DMS114 treated with DMSO at 0.1 percent for 48 hours (cell line): ENCODE measurements around the gene NDUFA5.

Source experiments
- DNase-seq: peaks from one replicate; lab custom pipeline; 2025; ENCODE audit not compliant: unreplicated experiment; lab: John Stamatoyannopoulos, UW

The NDUFA5 gene

DNA sequence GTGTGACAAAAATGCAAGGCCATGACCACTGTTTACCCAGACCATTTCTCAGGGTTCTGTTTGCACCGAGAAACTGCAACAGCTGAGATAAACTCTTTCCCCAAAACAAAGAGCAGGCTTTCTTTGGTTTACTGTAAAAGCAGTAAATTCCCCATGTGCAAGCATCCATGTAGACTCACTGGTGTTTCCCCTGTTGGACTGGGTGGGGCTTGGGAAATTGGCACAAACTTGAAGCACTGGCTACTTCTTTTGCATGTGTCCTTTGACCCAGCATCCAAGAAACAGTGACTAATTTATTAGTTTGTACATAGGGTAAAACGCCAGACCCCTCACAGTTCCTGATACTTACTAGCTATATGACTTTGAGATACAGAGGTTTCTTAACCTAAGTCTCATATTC, 35.6 kb downstream of the NDUFA5 start:
- DNase-seq = no peak

DNA sequence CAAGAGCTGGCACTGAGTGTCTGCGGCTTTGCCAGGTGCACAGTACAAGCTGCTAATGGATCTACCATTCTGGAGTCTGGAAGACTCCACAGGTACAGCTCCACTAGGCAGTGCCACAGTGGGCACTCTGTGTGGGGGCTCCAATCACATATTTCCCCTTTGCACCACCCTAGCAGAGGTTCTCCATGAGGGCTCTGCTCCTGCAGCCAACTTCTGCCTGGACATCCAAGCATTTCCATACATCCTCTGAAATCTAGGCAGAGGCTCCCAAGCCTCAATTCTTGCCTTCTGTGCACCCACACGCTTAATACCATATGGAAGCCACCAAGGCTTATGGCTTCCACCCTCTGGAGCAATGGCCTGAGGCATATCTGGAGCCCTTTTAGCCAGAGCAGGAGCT, 52.4 kb downstream of the NDUFA5 start:
- no peak for DNase-seq

DNA sequence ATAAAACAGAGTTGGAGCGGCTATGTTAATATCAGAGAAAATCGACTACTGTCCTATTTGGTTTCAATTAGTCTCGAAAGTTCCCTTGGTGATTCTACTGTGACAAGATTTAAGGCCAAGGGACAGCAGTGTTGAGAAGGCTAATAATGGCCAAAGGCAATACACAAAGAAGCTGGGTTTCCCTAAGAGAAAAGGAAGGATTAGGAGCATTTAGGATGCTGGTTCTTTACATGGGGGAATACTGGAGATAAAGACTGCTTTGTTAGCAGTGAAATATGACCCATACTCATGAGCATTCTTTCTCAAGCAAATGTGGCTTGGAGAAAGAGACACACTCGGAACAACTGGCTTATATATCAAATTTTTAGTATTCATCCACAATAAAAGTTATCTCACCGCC, 55.4 kb downstream of the NDUFA5 start:
- no peak for DNase-seq

DNA sequence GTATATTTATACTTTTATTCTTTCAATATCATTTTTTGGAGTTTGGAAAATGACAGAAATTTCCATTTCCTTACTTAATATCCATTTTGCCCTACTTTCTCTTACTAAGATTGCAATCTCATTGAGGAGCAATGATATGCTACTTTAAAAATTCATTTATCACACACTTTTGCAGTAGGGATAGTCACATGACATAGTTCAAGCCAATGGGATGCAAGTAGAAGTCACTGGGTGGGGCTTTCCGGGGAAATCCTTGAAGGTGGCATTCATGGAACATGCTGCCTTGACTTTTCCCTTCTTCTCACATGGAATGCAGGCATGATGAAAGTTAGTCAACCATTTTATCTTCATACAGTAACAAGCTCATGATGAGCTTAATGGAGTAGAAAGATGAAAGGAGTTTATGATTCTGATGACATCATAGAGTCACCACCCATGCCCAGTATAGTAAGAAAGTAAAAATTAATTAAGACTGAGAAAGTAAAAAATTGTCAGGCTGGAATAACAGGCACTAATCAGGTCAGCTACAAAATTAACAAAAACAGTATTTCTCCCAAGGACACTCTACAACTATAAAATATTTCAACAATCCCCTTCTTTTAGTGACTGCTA, 56.6 kb downstream of the NDUFA5 start:
- no peak for DNase-seq

DNA sequence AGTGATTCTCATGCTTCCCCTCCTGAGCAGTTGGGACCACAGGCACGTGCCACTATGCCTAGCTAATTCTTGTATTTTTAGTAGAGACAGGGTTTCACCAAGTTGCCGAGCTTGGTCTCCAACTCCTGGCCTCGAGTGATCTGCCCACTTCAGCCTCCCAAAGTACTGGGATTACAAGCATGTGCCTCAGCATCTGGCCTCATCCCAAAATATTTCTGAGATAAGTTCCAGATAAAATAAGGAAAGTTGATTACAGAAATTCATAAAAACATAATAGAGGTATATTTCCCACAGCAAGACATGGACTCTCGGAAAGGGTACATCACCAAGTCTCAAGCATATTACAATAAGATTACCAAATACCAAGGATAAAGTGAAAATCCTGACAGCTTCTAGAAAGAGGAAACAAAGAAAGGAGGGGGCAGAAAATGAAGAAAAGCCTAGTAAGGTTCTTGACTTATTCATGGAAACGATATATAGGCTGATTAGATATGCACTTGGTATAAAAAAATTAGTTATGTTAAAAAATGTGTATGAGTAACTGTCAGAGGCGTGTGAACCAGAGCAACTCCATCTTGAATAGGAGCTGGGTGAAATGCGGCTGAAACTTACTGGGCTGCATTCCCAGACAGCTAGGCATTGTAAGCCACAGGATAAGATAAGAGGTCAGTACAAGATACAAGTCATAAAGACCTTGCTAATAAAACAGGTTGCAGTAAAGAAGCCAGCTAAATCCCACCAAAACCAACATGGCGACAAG, 58.2 kb downstream of the NDUFA5 start:
- no peak for DNase-seq

DNA sequence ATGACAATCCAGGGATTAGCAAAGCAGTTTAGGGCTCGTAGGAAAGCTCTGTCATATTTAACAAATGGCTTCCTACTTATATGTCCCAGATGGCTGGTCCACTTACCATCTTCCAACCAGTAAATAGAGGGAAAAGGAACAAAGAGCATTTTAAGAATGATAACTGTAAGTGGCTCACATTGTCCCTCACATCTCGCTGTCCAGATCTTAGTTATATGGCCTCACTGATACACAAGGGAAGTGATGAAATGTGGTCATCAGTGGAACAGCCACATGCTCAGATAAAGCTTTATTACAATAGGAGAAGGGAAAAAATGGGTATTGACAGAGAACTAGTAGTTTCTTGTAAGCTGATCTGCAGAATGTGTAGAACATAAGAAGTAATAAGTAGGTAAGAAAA, 59.0 kb downstream of the NDUFA5 start:
- DNase-seq = no peak

DNA sequence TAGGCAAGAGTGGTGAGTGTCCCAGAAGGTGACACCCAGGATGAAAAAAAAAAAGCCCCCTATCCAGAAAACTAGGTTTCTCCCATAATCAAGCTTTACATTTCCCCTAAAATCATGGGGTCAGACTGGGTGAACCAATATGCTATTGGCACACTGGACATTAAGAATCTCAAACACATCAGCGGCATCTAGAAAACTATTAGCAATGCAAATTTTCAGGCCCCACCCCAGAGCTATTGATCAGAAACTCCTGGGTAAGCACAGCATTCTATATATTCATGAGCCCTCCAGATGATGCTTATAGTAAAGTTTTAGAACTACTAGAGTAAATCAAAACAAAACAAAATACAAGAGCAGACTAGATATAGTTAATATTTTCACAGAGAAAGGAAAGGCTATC, 59.6 kb downstream of the NDUFA5 start:
- DNase-seq = no peak

DNA sequence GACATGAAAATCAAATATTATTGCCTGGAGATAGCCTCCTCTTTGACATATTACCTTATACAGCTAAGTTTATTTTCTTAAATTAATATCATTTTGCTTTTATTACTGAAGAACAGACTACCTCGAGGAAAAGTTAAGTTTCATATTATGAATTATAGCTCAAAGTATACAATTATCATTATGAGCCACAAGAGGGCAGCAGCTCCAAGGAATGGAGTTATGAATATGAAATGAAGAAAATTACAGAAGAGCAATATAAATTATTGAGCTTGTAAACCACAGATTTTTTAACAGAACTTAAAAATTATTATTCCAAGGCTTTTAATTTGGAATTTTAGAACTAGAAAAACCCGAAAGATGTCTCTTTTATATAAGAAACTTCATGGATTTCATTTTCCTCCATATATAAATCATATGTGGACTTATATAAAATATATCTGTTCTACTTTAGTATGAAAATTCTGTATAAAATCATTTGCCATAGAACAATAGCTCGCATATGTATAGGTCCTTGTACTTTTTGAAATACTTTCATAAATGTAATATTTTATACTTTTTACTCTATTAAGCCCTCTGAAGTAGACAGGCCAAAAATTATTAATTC, 63.3 kb downstream of the NDUFA5 start:
- peak; percentile 4 for DNase-seq

DNA sequence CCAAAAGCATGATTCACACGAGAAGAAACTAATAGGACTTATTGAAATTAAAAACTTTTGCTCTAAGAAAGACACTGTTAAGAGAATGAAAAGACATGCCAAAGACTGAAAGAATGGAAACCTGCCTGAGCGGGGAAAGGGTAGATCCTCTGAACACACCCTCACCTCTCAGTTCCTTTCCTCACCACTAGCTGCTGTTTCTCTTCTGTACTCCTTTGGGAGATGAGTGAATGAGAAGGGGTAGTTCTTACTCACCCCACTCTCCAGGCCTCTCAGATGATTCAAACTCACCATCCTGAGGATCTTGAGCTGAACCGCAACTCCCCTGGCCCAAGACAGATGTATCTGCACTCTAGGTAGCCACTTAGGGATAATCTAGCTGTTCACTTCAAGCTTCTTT, 65.1 kb downstream of the NDUFA5 start:
- no peak for DNase-seq
